NCI-H2107 treated with DMSO at 0.1 percent for 48 hours (cell line): ENCODE data around the gene KCNA10.

Experiments used
- DNase-seq: peaks from one replicate; lab custom pipeline; 2025; ENCODE audit not compliant: unreplicated experiment; lab: John Stamatoyannopoulos, UW

KCNA10 gene

GRCh38 chr1:110501488-110502132, 17.4 kb downstream of the KCNA10 start:
- no peak for DNase-seq

DNA sequence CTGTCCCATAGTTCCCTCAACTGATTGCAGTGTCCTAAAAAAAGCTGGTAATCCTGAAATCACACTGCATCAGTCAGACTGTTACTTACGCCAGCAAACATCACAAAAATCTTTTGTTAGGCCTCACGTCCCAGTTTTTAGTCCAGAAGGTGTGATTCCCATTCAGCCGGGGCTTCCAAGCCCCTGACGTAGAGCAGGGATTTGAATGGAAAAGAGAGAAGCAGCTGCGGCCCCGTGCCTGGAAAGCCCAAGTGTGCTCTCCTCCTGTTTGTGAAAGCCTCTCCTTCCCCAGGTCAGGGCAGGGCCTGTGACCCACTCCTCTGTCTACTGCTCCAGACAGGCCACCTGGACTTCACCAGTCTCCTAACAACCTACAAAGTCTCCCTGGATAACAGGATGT, 20.7 kb downstream of the KCNA10 start:
- no peak for DNase-seq

DNA sequence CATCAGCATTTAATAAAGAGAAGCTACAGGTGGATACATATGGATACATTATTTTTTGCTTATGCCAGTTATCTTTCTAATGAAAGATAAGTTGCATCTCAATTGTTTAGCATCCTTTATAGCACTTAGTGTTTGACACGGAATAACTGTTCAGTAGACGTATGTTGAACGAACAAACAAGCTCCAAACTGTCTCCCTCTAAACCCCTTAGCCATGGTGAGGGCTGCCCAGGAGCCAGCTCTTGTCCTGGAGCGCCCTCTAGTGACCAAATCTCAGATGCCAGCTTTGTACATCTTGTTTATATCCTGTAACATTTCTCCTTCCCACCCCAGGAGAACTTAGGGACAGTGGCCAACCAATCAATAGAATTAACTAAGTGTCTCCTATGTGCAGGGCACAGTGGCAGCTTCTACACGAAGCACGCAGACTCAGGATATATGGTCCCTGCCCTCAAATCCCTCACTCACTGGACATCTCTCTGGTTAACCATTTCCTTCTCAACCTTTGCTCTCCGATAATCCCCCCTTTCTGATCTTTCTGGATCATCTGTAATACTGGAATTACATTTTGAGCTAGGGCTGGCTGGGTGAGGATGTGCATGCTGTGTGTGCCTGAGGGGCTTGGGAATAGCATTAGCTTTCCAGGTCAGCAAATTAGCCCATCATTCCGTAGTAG, 22.9 kb downstream of the KCNA10 start:
- DNase-seq, result peak; percentile 79

DNA sequence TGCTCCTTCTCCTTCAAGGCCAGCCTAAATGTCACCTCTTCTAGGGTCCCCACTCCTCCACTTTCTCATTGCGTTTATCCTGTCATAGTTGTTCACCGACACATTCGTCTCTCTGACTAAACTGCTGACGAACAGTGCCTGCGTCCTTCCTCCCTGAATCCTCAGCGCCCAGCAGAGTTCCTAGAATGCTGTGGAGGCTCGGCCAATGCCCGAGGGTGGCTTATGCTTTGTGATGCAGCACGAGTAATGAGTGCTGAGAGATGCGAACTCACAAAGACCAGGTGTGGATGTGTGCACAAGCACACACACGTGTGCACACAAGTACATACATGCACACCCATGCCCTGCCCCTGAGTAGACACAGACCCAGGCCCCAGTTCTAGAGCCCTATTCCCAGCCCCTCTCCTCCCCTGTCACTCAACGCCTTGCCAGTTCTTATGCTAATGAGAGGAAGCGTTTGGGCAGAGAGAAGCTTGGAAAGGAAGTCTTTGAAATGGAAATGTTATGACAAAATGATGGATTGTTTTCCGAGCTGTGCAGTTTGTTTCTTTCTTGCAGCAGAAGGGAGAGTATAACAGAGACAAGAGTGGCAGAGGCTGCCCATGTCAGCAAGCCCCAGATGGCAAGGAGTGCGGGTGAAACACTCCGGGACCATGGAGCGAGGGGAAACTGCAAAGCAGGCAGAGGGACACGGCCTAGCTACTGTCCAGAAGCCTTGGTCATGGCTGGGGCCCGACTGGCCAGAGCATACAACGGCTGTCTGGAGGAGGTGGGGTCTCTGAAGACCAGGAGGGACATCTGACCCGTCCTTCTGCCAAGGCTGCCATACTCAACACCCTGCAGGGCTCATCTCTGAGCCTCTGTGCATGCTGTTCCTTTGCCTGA, 24.2 kb downstream of the KCNA10 start:
- no peak for DNase-seq

DNA sequence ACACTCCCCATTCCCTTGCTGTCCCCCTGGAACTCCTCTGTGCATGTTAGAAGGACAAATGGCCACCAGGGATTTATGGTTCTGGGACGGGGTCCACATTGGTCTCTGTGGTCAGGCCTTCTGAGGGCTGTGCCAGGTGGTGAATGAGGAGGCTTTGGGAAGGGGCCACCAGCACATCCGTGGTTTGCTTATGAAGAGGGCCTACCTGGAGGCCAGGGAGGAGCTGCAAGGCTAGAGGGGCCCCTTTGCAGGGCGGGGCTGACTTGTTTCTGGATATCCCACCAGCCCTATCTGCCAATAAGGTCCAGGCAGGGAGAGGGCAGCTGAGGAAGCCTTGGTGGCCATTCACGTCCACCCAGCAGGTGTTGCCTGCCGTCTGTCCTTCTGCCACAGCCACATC, 24.9 kb downstream of the KCNA10 start:
- DNase-seq, result no peak

GRCh38 chr1:110493059-110493699, 25.8 kb downstream of the KCNA10 start:
- no peak for DNase-seq

GRCh38 chr1:110492573-110492972, 26.4 kb downstream of the KCNA10 start:
- DNase-seq, result no peak

DNA sequence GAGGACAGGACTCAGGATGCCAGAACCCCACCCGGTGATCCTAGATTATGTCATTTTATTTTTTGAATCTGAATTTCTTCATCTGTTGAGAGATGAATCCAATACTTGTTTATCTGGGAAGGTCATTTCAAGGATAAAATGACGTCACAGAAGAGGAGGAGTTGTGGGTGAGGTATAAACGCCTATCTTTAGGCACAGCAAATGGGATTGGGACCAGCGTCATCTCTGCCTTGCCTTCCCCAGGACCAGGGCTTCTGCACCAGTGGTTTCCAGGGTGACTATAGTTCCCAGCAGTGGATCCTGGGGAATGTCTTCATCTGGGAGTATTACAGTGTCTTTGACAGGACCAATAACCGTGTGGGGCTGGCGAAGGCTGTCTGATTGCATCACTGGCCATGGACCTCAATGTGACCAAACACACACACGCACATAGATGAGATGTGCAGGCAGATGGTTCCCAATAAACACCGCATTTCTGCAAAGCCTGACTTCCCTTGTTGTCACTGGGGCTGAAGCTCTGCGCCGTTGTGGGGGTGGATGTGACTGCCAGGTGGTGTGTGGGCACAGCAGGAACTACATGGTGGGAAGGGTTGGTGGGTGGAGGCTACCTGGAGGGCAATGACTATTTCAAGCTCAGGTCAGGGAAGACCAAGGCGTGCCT, 28.1 kb downstream of the KCNA10 start:
- DNase-seq, result no peak

GRCh38 chr1:110489973-110490542, 28.9 kb downstream of the KCNA10 start:
- DNase-seq, result no peak

GRCh38 chr1:110489406-110489805, 29.6 kb downstream of the KCNA10 start:
- DNase-seq, result no peak

DNA sequence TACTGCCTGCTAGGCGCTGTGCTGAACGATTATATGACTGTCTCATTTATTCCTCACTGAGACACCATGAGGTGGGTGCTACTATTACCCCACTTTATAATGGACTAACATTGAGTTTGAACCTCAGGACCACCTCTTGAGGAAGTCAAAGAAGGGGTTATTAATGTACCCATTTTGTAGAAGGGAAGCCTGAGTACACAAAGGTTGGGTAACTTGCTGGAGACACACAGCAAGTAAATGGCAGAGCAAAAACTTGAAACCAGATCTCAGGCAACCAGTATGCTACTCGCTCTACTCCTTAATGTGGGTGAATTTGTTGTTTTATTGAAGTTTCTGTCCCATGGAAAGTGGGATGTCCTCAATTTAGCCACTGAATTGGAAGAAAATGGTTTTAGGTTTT, 30.1 kb downstream of the KCNA10 start:
- DNase-seq, result no peak

- no peak for DNase-seq
These were observed 30.8 kb downstream of the KCNA10 start for GRCh38 chr1:110488161-110488560.

- DNase-seq, result no peak
These were observed 31.2 kb downstream of the KCNA10 start for GRCh38 chr1:110487726-110488125.

DNA sequence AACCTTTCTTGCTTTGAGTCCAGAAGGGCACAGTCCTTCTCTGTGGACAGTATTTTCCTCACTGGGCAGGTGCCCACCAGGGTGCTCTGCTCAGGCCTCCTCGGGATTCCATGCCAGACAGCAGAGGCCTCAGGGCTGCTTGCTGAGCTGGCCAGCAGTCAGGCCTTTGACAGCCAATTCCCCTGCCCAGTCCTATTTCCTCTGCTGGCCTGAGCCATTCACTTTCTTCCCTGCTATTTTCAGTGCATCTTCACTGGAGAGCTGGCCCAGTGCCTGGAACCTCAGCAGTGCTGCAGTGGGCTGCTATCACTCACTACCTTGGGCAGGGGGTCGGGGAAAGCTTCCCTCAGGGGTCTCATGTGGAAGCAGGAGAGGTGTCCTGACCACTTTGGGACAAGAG, 33.2 kb downstream of the KCNA10 start:
- DNase-seq, result no peak

- no peak for DNase-seq
These were observed 34.2 kb downstream of the KCNA10 start for GRCh38 chr1:110484801-110485200.

DNA sequence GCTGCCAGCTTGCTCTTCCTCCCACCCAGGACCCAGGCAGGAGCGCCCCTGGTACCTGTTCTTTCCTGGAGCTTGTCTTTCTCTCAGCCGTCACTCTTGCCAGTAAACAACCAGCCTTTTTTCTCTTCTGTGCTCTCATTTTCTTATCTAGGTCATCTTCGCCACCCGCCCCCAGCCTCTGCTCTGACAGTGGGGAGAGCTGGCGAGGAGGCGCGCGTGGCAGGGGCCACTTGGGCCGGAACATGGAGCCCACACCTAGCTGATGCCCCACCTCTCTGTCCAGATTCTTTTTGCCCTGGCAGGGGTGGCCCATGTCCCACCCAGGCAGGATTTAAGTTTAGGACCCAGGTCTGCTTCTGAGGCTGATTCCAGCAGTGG, 35.7 kb downstream of the KCNA10 start:
- DNase-seq, result no peak

DNA sequence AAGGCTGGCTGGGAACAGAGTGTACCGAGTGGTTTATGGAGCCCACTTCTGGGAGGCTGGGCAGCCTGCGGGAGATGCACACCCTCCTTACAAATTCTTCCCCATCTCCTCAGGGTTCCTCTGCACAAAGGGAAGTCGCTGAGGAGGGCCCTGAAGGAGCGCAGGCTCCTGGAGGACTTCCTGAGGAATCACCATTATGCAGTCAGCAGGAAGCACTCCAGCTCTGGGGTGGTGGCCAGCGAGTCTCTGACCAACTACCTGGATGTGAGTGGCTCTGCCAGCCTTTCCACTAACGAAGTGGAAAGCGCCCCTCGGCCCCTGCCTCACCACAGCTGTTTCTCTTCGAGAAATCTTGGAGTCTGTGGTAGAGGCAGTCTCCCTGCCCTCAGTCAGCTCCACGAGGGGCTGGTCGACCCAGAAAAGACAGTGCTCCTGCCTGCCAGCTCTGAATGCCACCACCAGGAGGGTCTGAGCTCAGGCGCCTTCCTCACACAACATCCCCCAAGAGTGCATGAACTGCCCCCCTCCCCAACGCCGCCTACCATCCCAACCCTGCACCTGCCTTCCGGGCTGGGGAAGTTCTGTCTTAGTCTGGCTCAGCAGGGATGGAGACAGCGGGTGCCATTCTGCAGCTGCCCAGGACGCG, 36.2 kb downstream of the KCNA10 start:
- no peak for DNase-seq

GRCh38 chr1:110481968-110482623, 36.9 kb downstream of the KCNA10 start:
- DNase-seq, result no peak

GRCh38 chr1:110480356-110481096, 38.4 kb downstream of the KCNA10 start:
- DNase-seq, result no peak
